ENCODE data around the gene LRRFIP1. TPM values are rescaled to one million over a fixed set of nuclear protein-coding genes. Genes with fewer than 3 reads are reported as not detected.
A peak's percentile ranks its signal among the peaks of the same experiment; 100 is the strongest.
"Not testable (repeated sequence)": the region's sequence is repeated elsewhere in the genome, so short reads cannot be mapped to it uniquely, and the experiment has no call there.

LRRFIP1 gene, protein sequence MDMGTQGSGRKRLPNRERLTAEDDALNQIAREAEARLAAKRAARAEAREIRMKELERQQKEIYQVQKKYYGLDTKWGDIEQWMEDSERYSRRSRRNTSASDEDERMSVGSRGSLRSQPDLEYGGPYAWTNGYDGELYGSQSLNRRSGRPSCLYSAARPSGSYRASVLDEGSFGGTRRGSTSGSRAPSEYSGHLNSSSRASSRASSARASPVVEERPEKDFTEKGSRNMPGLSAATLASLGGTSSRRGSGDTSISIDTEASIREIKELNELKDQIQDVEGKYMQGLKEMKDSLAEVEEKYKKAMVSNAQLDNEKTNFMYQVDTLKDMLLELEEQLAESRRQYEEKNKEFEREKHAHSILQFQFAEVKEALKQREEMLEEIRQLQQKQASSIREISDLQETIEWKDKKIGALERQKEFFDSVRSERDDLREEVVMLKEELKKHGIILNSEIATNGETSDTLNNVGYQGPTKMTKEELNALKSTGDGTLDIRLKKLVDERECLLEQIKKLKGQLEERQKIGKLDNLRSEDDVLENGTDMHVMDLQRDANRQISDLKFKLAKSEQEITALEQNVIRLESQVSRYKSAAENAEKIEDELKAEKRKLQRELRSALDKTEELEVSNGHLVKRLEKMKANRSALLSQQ
- 19.0 and 21.5 TPM in 2 replicates for total RNA-seq (2014; rRNA removed; shearing (Covaris generic))

GRCh38 chr2:237627441-237628246, at the start of gene LRRFIP1:
LRRFIP1 (plus strand) TSS chr2:237627587; CDS start chr2:237627645, 58 bp downstream.
- no peak for DNase-seq (ENCODE audit: low spot score)

DNA sequence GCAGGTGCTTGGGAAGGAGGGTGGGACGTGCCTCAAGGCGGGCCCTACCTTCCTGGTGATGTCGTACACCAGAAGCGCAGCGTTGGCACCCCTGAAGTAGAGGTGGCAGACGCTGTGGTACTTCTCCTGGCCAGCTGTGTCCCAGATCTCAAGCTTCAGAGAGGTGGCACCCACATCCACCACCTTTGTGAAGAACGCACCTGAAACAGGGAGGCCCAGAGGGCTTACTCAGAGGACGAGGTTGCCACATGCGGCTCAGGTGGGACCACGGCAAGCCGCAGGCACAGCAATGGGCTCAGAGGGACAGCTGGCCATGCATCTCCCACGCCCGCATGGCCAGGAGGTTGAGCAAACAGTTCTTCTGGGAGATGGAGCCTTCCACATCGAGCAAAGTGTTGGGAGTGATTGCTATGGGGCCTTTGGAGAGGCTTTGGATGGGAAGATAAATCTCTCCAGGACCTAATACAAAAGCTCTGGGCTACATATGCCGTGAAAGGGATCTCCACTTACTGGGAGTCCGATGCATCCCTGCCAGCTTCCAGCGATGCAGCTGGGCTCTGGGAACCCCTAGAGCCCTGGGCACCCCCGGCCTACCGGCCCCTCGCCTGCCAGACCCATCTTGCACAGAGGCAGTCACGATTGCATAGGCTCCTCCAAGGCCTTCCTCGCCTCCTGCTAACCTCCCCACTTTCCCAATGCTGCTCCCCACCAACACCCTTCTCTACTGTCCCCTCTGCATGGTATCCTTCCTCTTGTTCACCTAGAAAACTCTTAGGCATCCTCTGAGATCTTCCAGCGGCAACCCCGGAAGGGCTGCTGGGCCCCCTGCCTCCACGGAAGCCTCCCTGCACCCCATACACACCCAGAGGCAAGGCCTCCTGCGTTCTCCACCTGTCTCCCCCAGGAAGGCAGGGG, 49.2 kb upstream of the LRRFIP1 start:
- DNase-seq (ENCODE audit: low spot score), result no peak

- DNase-seq (ENCODE audit: low spot score), result no peak
Observed at GRCh38 chr2:237581326-237581725, 46.1 kb upstream of the LRRFIP1 start.

DNA sequence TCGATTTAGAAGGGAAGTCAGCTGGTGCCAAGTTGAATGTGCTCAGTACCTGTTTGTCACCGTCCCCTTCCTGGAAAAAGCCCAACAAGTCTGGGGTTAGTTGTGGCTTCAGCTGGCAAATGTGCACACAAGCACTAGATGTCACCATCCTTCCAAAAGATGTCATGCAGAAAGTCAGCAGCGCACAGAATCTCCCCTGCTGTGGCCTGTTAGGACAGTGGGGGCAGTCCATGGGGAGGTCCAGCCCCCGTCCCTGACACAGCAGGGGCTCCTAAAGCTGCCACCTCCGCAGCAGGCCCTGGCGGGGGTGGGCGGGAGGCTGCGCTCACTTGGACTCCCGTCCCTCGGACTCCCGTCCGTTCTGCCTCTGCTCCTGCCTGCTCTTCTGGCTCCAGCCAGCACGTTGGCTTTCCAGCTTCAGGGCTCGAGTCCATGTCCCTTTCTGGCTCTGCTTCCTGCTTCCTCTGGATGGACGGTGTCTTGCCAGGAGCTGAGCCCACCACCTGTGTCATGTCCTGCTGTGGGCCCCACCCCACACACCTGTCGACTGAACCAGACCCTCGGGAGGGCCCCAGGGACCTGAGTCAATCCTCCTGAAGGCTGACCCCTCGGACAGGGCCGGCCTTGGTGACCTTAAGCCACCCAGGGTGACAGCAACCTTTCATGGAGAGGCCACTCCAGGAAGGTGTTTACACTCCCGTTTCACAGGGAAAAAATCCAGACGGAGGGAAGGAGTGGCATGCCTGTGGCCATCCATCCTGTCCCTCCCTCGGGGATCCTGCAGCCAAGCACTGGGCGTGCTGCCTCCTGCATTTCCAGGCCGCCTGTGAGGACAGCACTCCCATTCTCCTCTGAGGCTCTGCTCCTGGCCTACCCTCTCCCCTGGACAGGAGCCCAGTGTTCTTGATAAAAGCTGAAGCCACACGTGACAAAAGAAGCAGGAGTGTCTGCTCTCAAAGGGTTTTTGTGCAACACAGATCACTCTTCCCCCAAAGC, 45.3 kb upstream of the LRRFIP1 start:
- peak; percentile 58 for DNase-seq (ENCODE audit: low spot score)

- DNase-seq (ENCODE audit: low spot score), result no peak
Observed at GRCh38 chr2:237583385-237584295, 43.7 kb upstream of the LRRFIP1 start.

- DNase-seq (ENCODE audit: low spot score), result no peak
Observed at GRCh38 chr2:237585590-237586221, 41.7 kb upstream of the LRRFIP1 start.

- no peak for DNase-seq (ENCODE audit: low spot score)
Observed at GRCh38 chr2:237588044-237588696, 39.2 kb upstream of the LRRFIP1 start.

DNA sequence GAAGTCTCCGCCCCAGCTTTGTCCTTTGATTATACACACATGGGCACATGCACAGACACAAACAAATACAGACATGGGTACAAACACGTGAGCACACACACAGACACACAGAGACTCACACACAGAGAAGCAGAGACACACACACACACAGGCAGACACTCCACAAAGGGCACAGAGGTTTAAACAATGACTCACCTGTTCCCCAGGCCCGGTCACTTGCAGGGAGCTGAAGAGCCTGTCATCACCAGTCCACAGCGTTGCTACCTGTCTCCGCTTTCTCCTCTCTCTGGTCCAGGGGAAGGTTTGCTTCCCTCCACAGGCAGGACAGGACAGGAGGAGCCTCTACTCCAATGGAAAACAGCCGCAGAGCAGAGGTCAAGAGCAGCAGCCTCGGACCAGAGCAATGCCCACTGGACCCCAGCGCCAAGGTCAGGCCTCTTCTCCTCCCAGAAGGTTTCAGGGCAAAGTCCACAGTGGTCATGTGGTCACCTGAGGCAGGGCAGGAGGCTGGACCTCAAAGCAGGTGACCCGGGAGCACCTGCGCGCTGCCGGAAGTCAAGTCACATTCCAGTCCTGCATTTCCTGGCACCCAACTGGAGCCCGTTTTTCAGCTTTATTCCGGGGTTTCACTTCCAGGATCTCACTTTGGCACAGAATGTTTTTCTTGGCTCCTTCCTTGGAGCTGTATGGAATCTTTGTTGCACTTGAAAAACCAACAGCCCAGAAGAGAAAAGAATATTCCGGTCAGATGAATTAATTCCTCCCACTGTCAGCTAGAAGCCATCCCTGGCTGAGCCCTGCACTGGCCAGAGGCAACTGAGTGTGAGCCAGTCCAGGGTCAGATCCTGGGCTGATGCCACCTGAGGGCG, 36.9 kb upstream of the LRRFIP1 start, which contains the start of gene RAB17:
RAB17 (minus strand) TSS at position 463 of the 869 bp plus-strand sequence. CDS start 4,580 bp downstream, outside the sequence.
- no peak for DNase-seq (ENCODE audit: low spot score)

DNA sequence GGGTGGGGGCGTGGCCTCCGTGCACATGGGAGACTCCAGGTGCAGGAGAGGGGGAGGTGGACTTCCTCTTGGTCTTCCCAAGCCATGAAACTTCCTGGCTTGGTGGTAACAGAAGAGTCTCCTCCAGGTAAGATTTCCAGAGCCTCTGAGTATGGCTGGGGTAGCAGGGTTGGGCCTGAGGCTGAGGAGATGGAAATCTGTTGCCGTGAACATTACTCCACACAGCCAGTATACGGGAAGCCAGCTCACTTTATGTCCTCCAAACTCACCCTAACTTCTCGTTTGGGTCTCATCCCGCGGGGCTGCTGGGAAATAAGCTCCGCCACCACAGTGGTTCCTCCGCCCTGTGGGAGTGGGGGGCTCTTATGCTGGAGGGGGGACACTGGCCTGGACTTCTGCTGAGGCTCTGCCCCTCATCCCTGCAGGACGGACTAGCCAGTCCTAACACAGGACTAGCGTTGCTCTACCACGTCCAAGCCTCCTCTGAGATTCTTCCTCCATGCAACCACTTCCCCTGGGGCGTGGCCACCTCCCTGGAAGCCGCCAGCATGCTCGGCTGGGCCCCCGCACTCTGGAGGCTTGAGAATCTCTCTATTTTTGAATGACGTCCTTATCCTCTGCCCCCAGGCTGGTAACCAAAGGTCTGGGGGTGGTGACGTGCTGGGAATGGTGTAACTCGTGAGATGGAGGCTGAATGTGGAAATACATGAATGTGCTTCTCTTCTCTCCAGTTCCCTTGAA, 36.1 kb upstream of the LRRFIP1 start:
- DNase-seq (ENCODE audit: low spot score), result no peak

- no peak for DNase-seq (ENCODE audit: low spot score)
Observed at GRCh38 chr2:237592425-237592980, 34.9 kb upstream of the LRRFIP1 start.

GRCh38 chr2:237593036-237593435, 34.4 kb upstream of the LRRFIP1 start:
- DNase-seq (ENCODE audit: low spot score), result no peak

- DNase-seq (ENCODE audit: low spot score), result no peak
Observed at GRCh38 chr2:237593596-237594320, 33.6 kb upstream of the LRRFIP1 start.

GRCh38 chr2:237594514-237594871, 32.9 kb upstream of the LRRFIP1 start:
- DNase-seq (ENCODE audit: low spot score), result no peak

DNA sequence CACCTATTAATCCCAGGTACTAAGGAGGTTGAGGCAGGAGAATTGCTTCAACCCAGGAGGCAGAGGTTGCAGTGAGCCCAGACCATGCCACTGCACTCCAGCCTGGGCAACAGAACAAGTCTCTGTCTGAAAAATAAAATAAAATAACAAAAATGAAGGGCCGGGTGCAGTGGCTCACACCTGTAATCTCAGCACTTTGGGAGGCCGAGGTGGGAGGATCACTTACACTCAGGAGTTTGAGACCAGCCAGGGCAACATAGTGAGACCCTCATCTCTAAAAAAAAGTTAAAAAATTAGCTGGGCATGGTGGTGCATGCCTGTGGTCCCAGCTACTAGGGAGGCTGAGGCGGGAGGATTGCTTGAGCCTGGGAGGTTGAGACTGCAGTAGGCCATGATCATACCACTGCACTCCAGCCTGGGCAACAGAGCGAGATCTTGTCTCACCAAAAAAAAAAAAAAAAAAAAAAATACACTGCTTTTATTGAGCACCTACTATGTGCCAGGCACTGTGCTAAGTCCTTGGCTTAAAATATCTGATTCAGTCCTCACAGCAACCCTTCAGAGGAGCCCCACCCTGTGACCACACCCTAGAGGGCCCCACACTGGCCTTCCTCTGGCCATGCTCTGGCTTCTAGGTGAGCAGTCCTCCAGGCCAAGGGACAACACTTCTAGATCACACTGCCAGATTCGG, 31.4 kb upstream of the LRRFIP1 start:
- not testable (repeated sequence) for DNase-seq (ENCODE audit: low spot score)
